Dermis blood vessel endothelial cell (primary cell): ENCODE results near the gene PNLDC1. TPM values are rescaled to one million over a fixed set of nuclear protein-coding genes. Genes with fewer than 3 reads are reported as not detected.
"Not testable (repeated sequence)": the region's sequence is repeated elsewhere in the genome, so short reads cannot be mapped to it uniquely, and the experiment has no call there.

ENCODE experiments used
- DNase-seq: peaks from one replicate; pipeline ENCODE4 v3.0.0; 2010
- total RNA-seq: library from RNA; depleted of rRNA; stranded (reverse); fragments of >200 nt; gene quantifications from 2 replicates; pipeline ENCODE4 v1.2.3, GENCODE V29; 2014

PNLDC1 gene
- total RNA-seq, 1 donor from 2014 or later, result not detected

- peak; percentile 7 for DNase-seq
These were observed 11.8 kb upstream of the PNLDC1 start for GRCh38 chr6:159788276-159788675.

DNA sequence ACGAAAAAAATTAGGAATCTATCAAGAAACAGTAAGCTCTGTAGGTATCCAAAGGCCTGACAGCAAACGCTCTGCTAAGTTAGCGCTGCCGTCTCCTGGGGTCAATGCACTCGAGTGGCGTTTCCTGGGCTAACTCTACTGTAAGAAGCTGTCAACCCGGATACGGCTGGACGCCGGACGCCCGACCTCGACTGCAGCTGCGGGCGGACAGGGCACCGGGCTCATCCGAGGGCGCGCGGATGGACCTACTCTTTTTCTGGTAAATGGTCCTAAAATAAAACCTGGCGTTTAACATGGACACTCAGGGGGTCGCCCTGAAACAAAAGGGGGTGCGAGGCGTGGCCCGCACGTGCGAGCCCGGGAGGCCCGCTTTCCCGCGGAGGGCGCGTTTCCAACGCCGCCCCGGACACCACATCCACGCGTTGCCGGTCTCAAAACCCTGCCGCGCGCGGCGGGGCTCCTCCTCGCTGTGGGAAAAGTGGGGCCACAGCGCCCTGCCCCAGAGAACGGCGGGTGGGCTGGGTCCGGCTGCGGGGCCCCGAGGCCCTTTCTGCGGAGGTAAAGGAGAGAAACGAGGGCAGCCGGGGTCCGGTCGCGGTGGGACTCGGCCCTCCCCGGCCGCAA, 11.2 kb upstream of the PNLDC1 start:
- peak; percentile 70 for DNase-seq

DNA sequence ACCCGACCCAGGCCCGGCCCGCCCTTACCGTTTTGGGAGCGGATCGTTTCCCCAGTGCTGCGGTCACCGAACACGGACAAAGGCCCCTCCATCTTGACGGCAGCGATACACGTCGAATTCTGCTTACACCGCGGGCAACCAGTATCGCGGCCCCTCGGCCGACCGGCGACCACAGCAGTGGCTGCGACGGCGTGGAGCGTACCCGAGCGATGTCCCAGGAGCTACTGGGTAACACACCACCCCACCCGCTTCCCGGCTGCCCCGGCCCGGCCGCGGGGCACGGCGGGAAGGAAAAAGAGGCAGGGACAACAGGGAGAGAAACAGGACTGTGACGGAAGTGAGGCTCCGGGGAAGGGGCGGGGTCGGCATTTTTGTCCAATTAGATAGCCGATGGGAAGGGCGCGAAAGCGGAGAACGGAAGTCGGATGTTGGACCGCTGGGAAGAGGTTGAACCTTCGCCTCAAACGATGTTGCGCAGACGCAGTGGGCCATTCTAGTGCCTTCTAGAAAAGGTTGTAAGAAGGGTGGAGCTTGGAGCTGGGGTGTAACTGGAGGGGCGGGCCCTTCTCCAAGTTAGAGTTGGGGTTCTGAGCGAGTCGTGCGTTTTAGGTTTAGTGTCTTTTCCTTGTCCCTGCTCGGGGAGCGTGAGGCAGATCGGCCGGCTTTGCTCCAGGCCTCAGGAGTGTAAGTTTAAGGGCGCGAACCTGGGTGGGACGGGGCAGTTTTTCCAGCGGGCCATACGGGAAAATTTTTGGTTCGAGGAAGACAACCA, 10.5 kb upstream of the PNLDC1 start, which contains the start of gene TCP1:
TSS of gene TCP1 (minus strand) at position 226 of the 772 bp plus-strand sequence. CDS start at position 92, 134 bp downstream.
- DNase-seq, result peak; percentile 100

DNA sequence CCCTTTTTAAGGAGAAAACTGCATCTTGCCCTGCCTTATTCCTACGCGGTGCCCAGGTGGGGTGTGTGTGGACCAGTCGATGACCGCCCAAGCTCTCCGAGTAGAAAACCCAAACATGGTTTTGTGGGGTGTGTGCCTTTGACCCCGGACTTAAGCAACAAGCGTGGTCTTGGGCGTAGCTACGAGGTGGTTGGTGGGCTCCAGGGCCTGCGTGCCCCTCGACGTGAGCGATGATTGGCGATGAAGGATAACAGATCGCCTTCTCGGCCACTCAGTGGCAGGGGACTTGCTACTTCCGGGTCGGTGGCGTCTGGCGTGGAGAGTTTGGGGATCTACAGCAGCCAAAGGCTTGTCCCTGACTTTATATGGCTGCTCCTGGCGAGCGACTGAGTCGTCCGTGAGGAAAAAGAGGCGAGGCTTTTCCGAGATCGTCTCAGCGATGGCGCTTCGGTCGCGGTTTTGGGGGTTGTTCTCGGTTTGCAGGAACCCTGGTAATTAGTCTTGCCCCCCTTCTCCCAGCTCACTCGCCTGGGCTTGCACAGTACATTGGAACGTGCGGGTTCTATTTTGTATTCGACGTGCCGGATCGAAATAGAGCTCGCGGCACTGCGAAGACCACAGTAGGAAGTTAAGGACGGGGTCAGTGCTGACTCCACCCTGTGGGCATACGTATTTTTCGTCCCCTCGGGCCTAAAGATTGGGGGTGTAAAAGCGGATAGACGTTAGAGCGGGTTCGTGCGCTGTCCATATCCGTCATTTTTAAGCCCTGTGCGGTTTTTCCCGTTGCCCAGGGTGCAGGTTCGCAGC, 9.7 kb upstream of the PNLDC1 start, which contains the start of gene MRPL18:
TSS of gene MRPL18 (plus strand) at position 319 of the 807 bp plus-strand sequence. CDS start at position 440, 121 bp downstream.
- peak; percentile 98 for DNase-seq

DNA sequence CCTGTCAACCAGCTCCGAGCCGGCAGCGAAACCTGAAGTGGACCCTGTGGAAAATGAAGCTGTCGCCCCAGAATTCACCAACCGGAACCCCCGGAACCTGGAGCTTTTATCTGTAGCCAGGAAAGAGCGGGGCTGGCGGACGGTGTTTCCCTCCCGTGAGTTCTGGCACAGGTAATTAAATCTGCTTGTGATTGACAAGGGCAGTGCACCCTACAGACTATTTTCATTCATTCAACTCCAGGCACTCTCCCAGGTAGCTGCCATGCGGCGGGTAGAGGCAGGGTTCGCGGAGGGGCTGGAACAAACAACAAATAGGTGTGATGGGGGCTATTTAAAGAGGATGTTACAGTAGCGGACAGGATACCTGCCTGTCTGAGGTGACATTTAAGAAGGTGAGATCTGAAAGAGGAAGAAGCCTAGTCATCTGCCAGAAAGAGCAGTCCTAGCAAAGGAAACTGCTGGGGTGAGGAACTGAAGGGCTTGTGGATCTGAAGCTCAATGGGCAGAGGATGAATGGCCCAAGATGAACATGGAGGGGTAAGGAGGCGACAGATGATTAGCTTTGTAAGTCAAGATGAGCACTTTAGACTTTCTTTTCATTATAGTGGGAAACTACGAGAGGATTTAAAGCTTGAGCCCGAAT, 9.0 kb upstream of the PNLDC1 start:
- DNase-seq, result peak; percentile 4

GRCh38 chr6:159794976-159795375, 5.1 kb upstream of the PNLDC1 start:
- DNase-seq, result not testable (repeated sequence)

DNA sequence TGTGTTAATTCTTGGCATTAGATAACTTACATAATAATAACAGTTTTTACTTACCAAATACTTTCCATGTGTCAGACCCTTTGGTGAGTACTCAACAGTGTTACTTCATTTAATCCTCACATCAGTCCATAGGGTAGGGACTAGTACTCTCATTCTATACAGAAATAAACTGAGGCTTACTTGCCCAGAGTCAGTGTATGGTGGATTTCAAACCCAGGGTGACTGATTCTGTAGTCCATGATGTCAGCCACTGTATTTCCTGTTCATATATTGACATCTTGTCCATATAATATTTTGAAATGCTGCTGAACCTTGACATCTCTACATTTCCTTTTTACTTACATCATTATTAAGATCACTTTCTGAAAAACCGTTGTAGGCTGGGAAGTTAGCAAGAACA, 2.5 kb upstream of the PNLDC1 start:
- no peak for DNase-seq

- no peak for DNase-seq
These were observed 1.9 kb downstream of the PNLDC1 start for GRCh38 chr6:159801935-159802334.

DNA sequence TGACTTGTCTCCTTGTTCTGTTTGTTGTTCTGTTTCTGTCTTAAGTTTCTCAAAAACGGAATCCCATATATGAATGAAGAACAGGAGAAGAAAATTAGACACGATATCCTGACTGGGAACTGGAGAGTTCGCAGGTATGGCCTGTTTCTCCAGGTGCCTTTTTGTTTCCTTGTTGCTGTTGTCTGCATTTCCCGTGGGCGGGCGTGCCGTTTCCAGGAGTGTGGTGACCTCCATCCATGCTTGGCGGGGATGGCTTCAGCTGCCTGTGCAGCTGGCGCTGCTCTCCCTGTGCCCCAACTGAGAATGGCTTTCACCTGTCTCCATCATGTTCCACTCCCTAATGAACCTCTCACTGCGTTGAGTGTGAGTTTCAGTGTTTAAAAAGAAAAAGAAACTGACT, 4.4 kb downstream of the PNLDC1 start:
- DNase-seq, result no peak

- no peak for DNase-seq
These were observed 5.5 kb downstream of the PNLDC1 start for GRCh38 chr6:159805440-159806020.

DNA sequence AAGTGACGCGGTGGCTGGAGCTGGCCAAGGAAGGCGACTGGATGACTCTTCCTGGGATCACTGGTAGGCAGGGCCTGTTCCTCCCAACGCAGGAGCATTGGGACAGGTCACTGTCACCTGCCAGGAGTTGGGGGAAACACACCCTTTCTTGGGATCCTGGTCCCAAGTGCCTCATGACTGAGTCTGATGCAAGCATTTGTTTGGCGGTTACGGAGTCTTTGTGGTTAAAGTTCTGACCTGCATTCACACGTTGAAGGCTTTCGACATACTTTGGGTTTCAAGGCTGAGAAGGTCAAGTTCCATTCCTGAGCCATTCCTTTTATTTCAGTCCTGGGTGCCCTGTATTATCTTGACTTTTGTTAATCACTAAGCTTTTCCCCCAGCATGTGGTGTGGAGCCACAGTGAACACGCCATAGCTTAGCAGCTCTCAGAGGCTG, 6.0 kb downstream of the PNLDC1 start:
- DNase-seq, result no peak

DNA sequence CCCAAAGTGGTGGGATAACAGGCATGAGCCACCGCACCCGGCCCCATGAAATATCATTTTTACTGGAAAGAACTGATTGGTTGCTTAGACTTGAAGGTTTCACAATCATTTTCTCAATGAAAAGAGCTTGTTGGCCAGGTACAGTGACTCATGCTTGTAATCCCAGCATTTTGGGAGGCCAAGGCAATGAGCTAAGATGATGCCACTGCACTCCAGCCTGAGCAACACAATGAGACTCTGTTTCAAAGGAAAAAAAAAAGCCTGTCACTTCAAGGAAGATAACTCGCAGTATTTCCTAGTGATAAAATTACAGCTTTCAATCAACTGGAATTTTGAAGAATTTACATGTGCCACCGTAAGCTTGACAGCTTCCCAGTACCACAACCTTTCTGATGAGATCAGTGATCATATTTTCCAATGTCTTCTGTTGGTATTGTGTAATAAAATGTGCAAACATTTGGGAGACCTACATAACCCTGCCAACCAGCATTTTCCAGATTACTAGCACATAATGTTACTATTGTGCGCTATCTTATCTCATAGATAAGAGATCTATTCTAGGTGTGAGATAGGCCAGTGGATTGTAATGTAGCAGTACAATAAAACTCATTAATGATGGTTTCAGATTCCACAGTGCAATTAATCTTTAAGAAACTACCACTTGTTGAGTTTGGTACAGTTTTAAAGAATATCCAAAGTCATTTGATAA, 7.2 kb downstream of the PNLDC1 start:
- no peak for DNase-seq

DNA sequence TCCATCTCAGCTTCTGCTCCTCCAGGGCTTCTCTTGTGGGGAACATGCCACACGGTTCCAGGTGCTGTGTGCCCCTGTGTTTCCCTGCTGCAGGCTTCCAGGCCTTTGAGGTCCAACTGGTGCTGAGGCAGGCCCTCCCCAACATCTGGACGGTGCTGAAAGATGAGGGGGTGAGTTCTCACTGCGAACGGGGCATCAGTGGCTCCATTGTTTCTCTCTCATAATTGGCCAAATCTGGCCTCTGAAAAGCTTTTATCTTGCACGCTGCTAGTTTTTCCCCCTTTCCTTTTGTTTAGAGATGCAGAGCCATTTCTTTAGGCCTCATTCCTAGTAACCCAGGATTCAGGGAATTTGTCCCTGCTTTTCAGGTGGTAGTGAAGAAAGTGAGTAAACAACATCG, 8.6 kb downstream of the PNLDC1 start:
- DNase-seq, result no peak

- DNase-seq, result no peak
These were observed 9.1 kb downstream of the PNLDC1 start for GRCh38 chr6:159809149-159809548.

GRCh38 chr6:159813781-159814180, 13.7 kb downstream of the PNLDC1 start:
- DNase-seq, result no peak

DNA sequence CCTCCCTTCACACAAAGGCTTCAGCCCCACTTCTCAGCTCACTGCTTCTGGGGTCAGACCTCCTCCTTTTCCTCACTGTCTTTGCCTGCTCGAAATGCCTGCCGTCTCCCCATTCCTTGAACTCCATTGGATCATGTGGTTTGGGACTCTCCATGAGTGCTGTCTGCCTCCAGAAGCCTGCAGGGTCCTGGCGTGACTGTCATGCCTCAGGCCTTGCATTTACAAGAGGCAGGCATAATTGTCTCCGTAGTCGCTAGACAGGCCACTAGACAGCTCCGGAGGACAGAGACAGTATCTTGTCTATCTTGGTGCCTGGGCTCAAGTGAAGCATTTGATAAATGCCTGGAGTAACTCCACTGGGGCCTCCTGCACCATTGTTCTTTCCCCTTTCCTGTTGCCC, 15.3 kb downstream of the PNLDC1 start:
- DNase-seq, result no peak

DNA sequence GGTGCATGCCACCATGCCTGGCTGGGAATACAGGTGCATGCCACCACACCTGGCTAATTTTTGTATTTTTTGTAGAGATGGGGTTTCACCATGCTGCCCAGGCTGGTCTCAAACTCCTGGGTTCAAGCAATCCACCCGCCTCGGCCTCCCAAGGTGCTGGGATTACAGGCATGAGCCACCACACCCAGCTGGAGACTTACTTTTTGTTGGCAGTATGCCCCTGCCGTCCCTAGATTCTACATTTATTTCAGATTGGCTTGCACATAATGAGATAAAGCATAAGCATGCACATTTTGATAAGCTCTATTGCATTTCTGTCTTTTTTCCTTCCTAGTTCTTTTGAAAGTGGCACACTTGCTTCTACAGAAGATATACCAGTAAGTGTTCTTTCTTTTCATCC, 16.7 kb downstream of the PNLDC1 start:
- not testable (repeated sequence) for DNase-seq

GRCh38 chr6:159817951-159818739, 18.1 kb downstream of the PNLDC1 start:
- DNase-seq, result no peak

DNA sequence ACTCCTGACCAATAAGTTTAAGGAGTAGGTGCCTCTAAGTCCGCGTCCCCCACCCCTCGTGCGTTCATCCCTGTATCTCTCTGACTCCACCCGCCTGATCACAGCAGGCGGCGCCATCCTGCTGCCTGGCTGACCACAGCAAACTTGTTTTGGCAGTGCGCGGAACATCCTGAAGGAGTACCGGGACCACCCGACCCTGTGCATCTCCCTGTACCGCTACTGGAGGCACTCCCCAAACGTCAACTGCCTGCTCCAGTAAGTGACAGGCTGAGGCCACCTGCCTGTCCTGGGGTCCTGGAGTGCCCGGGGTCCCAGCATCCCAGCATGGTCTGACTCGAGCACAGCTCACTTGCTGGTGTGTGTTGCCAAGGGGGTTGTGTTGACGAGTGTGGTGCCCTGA, 19.0 kb downstream of the PNLDC1 start:
- DNase-seq, result no peak

GRCh38 chr6:159819932-159820640, 20.0 kb downstream of the PNLDC1 start:
- DNase-seq, result no peak
